Adrenal gland (tissue), 5 donors: Measurements from ENCODE around the gene PDS5A.

ENCODE experiments used
- CTCF ChIP-seq, 6 experiments: fragments of 450-650 bp in 4 of 6; fragments of 200-600 bp in 2 of 6; sonication (generic) in 1 of 6; IDR thresholded peaks; 1 replicate in 5 of 6; 2 replicates in 1 of 6; pipeline versions ENCODE4 v1.5.1 to v1.8.0; 2016 to 2021; ENCODE audit warnings: antibody characterized with exemption in 6 of 6, mild to moderate bottlenecking in 2 of 6, moderate library complexity in 1 of 6
- POLR2A ChIP-seq, 2 donors: fragments of 450-650 bp; IDR thresholded peaks; one replicate each; pipeline ENCODE4 v1.6.1; 2017; ENCODE audit warnings: antibody characterized with exemption in 2 of 2, mild to moderate bottlenecking in 2 of 2, moderate library complexity in 1 of 2
- donor health status: DM: no; HTN: no; CAD: no.

GRCh38 chr4:39922399-39922798 is 55.3 kb downstream of the PDS5A start:
- TF ChIP-seq CTCF (IDR thresholded peaks at IDR 0.05) (no peak), POLR2A (IDR thresholded peaks at IDR 0.05) (no peak)
